ENCODE data around the gene TRPM2.
"Not testable (repeated sequence)": the region's sequence is repeated elsewhere in the genome, so short reads cannot be mapped to it uniquely, and the experiment has no call there.

The TRPM2 gene

GRCh38 chr21:44377201-44377921 is 23.9 kb downstream of the TRPM2 start:
- DNase-seq = no peak

- DNase-seq = no peak
These were observed 24.7 kb downstream of the TRPM2 start for GRCh38 chr21:44377922-44378645.

GRCh38 chr21:44378646-44379514 is 25.5 kb downstream of the TRPM2 start:
- no peak for DNase-seq

GRCh38 chr21:44379515-44379848 is 26.1 kb downstream of the TRPM2 start:
- no peak for DNase-seq

DNA sequence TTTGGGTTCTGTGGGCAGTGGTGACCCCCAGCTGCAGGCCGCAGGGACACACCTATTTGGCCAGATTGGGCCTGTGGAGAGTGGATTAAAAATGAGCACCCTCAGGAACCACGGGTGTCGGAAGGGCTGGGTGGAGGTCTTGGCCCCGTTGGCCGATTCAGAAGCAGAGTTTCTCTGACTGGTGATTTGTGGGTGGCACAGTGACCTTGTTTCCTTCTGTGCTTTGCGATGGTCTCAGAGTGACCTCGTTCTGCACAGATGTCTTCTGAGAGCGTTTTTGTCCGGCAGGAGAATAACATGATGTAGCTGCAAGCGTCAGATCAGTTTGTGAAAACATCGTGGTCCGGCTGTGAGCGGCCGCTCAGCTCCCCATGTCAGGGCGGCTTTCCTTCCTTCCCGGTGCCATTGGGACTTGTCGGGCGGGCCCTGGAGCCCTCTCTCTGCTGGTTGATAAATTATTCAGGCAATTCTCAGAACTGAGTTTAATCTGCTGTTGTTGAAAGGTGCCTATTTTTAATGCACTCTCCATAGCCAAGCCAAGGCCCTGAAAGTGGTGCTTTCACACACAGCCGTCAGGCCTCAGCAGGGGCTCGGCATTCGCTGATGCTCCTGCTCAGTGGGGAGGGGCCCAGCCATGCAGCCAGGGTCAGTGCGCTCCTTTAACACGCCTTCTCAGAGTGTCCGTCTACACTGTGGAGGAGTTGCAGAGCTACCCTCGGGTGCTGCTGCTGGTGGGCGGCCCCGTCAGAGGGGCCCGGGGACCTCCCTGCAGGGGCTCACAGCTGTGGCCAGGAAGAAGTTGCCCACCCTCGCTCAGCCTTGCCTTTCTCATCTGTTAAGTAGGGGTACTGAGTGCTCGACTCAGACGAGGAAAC is 26.8 kb downstream of the TRPM2 start:
- no peak for DNase-seq

GRCh38 chr21:44380876-44381275 is 27.5 kb downstream of the TRPM2 start:
- no peak for DNase-seq

- DNase-seq = no peak
These were observed 28.5 kb downstream of the TRPM2 start for GRCh38 chr21:44381874-44382273.

GRCh38 chr21:44382536-44382935 is 29.1 kb downstream of the TRPM2 start:
- DNase-seq = no peak

GRCh38 chr21:44383216-44383615 is 29.8 kb downstream of the TRPM2 start:
- DNase-seq = no peak

GRCh38 chr21:44384968-44385367 is 31.5 kb downstream of the TRPM2 start:
- DNase-seq = no peak

- no peak for DNase-seq
These were observed 35.9 kb downstream of the TRPM2 start for GRCh38 chr21:44389335-44389734.

DNA sequence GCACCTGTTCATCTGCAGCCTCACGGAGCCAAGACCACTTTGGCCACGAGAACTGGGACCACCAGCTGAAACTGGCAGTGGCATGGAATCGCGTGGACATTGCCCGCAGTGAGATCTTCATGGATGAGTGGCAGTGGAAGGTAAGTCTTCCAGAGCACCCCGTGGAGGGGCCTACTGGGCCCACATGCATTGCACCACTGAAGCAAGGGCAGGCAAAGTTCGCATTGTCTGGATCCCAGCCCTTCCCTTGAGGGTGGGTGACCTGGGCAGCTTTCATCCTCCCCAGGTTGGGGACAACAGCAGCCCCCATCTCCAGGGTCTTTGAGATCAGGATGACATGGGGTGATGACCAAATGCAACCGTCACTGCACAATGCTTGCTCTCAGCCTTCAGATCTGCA is 37.5 kb downstream of the TRPM2 start:
- DNase-seq = no peak

GRCh38 chr21:44391345-44392091 is 38.1 kb downstream of the TRPM2 start:
- no peak for DNase-seq

DNA sequence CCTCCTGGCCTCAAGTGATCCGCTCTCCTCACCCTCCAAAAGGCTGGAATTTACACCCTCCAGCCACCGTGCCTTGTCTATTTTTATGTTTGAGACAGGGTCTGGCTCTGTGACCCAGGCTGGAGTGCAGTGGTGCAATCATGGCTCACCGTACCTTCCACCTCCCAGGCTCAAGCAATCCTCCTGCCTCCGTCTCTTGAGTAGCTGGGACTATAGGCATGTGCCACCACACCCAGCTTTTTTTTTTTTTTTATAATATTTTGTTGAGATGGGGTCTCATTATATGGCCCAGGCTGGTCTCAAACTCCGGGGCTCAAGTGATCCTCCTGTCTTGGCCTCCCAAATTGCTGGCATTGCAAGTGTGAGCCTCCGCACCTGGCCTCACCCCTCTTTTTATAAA is 38.8 kb downstream of the TRPM2 start:
- DNase-seq = no peak

DNA sequence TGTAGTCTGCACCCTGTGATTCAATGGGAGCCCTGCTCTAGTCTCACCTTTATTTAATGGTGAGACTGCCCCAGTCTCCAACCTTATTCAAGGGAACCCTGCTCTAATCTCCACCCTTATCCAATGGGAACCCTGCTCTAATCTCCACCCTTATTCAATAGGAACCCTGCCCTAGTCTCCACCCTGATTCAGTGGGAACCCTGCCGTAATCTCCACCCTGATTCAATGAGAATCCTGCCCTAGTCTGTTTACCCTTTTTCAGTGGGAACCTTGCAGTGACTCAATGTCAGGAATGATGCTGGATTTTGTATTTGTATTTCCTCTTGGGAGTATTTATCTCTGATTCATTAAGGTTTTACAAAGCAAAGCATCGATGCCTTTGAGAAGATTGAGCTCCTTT is 39.5 kb downstream of the TRPM2 start:
- DNase-seq = no peak

DNA sequence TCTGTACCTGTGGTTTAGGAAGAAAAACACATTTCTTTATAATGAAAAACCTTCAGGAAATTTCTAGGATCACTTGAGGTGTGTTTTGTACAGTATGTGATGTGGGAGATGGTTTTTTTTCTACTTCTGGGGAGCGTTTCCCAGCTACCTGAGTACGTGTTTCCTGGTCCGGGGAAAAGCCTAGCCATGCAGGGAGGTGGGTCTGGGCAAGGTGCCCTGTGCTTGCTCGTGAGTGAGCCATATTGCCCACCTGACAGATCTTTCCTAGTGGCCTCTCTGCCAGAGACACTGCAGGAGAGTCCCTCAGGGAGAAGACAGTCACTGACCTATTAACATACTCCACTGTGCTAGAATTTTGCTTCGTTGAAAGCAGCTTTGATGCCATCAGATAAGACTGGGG is 41.3 kb downstream of the TRPM2 start:
- no peak for DNase-seq

DNA sequence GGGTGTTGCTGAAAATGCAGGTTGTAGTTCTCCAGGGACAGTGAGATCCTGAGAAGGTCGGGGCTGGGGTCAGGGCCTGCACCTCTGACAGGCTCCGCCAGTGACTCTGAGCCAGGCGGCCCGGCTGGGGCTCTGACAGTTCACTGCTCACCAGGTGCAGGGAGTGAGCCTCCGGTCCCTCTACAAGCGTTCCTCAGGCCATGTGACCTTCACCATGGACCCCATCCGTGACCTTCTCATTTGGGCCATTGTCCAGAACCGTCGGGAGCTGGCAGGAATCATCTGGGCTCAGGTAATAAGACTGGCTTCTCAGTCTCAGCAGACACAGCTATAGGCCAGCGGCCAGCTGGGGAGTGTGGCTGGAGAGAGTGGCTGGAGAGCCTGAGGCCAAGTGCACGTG is 41.8 kb downstream of the TRPM2 start:
- no peak for DNase-seq

DNA sequence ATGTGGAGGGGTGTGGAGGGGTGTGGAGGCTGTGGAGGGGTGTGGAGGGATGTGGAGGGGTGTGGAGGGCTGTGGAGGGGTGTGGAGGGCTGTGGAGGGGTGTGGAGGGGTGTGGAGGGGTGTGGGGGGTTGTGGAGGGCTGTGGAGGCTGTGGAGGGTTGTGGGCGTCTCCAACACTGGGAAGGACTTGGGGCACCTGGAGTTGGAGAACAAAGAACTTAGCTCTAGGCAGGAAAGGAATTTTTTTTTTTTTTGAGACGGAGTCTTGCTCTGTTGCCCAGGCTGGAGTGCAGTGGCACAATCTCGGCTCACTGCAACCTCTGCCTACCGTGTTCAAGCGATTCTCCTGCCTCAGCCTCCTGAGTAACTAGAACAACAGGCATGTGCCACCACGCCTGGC is 43.4 kb downstream of the TRPM2 start:
- DNase-seq = not testable (repeated sequence)

GRCh38 chr21:44397431-44398031 is 44.1 kb downstream of the TRPM2 start:
- DNase-seq = no peak

GRCh38 chr21:44398499-44398898 is 45.1 kb downstream of the TRPM2 start:
- no peak for DNase-seq

GRCh38 chr21:44399151-44399954 is 45.9 kb downstream of the TRPM2 start:
- no peak for DNase-seq
